ENCODE results near the gene NRXN3. TPM values are rescaled to one million over a fixed set of nuclear protein-coding genes. Genes with fewer than 3 reads are reported as not detected.

The NRXN3 gene
- total RNA-seq, 1 donor from 2014 or later, result 8.7 TPM

DNA sequence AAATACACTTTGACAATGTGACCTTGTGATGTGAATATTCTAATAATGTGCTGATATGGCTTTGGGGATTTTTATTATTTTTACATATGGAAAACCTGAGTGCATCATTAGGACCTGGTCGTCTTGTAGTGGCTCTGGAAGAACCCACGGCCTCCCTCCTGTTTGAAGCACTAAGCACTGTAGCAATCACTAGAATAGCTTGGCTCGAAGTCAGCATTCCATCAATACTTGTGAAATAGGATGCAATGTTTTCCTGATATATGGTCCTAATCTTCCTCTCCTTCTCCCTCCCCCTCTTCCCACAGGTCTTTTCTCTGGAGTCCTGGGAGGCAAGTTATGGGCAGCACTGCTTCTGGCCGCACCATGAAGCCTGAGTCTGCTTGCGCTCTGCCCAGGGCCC lies 71.9 kb downstream of the NRXN3 start:
- no peak for DNase-seq (ENCODE audit: low spot score)

DNA sequence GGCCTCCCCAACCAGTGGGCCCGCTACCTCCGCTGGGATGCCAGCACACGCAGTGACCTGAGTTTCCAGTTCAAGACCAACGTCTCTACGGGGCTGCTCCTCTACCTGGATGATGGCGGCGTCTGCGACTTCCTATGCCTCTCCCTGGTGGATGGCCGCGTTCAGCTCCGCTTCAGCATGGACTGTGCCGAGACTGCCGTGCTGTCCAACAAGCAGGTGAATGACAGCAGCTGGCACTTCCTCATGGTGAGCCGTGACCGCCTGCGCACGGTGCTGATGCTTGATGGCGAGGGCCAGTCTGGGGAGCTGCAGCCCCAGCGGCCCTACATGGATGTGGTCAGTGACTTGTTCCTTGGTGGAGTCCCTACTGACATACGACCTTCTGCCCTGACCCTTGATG lies 73.0 kb downstream of the NRXN3 start:
- no peak for DNase-seq (ENCODE audit: low spot score)

DNA sequence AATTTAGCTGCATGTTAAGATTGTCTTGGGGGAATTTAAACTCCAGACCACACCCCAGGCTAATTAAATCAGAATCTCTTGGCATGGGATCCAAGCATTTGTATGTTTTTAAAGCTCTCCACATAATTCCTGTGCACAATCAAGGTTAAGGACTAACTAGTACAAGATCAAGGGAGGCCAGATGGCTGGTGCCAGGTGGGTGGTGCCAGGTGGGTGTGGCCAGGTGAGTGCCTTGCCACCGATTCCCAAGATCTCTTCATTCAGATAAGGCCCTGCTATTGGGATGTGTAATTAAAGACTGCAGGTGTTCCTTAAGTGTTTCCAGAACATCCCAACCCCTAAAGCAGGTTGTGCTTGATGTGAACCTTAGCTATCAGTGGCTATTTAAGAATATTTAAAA lies 75.1 kb downstream of the NRXN3 start:
- no peak for DNase-seq (ENCODE audit: low spot score)

DNA sequence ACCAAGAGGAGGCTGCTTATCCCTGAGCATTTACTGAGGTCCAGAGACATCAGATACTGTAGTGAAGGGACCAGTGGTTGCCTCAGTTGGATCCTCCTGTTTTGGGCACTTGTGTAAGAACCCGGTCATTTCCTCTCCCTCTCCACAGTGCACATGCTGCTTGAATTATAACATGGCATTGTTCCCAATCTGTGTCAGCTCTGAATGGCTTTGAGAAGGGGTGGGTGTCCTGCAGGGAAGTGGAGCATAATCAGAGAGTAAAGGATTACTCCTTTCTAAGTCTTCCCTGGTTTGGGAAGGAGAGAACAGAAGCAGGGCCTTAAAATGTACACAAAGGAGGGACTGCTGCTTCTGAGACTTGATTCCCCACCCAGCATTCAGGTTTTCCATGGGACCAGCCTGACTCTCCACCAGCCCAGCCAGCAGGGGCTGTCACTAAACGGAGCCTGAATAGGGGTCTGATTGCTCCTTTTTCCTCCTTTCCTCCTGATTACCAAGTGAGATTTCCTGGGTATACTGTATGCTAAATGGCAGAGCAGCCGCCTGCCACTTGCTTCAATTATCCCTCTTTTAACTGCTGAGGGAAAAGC lies 78.4 kb downstream of the NRXN3 start:
- DNase-seq (ENCODE audit: low spot score), result no peak

DNA sequence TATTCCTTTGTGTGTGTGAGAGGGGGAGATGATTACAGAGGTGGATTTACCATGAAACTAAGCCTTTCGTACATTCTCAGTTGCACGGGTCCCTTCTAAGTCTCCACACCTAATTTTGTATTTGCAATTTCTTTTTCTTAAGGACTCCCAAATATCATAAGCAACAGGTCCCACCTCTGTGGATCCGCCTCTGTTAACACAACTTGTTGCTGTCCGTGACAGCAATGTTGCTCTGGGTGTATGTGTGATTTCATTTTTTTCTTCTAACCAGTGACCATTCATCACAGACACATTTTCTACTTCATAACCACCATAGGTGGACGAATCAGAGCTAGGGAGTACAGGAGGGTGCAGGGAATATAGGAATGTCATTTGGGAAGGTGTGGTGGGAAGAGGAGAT lies 81.1 kb downstream of the NRXN3 start:
- no peak for DNase-seq (ENCODE audit: low spot score)

DNA sequence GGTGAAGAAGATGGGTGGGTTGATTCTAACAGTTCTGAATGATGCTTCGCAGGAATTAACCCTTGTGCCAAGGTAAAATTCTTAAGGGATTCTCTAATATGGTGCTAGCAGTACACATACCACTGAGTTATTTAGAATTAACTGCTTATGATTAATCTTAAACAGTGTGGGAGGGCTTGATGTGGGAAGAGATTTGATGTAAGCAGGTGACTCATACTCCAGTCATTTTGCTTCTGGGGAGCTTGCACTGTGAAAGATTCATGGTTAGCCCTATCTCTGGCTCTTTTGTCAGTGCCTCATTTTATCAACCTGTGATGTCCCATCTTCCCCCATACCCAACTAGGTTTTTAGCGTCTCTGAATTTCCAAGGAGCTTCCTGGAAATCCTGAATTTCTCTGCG lies 83.8 kb downstream of the NRXN3 start:
- DNase-seq (ENCODE audit: low spot score), result no peak

DNA sequence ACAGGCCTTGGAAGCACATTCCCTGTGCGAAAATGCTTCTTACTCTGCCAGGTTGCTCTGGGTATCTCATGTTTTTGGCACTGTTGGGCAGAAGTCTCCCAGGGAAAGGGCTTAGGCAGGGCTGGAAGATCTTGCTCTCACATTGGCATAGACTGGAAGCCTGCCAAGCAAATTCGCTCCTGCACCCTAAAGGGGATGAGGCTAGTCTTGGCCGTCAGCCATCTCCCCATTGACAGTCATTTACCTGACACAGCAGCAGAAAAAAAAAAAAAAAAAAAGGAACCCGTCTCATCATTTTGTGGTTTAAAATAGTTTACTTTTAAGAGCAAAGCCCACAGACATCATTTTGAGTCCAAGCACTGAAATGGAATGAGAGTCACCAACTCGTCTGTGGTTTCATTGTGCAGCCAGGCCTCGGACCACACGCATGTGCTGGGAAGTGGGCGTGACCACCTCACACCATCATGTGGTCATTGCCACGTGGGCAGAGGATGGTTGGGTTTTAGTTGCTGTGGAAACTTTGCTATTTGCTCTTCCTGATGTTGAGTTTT lies 84.8 kb downstream of the NRXN3 start:
- no peak for DNase-seq (ENCODE audit: low spot score)

DNA sequence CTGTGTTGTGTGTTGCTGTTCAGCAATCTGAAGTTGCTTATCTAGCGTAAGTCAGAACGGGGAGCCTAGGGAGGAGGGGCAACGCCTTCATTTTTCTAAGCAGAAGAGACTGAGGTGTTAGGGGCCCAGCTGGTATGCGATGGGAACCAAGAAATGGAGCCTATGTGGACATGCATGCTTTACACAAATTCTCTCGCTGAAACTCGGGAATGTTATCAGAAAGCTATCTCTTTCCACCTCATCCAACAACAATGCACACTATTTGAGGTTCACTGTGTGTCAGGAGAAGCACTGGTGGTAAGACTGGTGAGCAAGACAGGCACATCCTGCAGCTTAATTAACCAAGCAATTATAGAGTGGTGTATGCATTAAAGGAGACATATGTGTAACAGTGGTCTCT lies 89.7 kb downstream of the NRXN3 start:
- DNase-seq (ENCODE audit: low spot score), result no peak

DNA sequence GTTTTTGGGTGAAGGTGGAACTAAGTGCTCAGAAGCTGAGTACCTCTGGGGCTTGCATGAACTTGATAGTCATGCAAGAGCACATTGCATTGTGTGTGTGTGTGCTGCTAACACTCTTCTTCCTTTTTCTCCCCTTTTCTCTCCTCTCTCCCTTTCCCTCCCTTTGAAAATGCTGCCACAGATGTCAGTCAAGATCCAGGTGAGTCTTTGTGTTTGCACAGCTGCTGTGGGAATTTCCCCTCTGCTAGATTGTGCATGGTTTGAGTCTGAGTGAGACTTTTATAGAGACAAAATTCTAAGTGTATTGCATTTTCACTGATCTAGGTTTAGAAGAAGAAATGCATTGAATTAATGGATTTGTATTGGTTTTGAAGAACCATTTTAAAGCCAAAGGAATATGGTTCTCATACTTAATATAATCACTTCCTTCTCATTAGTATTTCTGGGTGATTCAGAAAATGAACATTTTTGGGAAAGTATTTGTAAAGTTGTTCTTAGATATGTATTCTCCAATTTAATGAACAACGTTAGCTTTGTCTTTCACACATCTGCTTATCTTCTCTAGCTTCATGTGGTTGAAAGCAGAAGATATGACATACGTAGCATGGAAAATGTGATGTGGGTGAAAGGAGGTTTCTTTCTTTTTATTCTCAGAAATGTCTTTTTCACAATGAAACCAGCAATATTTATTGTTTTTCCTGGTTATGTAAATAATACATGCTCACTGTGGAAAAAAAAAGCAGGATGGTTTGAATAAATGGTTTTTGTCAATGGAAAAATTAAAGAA lies 108.5 kb downstream of the NRXN3 start:
- DNase-seq (ENCODE audit: low spot score), result no peak

DNA sequence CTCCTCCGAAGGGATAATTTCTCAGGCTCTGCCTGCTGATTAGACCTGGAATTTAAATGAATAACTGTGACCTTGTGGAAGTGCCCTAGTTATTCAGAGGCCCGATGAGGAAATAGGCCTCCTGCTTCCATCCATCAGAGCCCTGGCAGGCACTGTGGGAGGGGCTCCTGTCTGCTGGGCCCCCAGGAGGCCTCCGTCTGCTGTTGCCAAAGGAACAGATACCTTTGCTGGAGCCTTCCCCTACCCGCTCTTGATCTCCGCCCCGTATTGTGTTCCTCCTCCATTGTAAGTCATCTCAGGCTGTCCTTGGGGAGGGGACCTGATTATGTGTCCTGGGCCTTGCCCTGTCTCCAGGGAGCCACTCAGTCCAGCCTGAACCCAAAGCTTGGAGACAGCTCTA lies 112.3 kb downstream of the NRXN3 start:
- DNase-seq (ENCODE audit: low spot score), result no peak

DNA sequence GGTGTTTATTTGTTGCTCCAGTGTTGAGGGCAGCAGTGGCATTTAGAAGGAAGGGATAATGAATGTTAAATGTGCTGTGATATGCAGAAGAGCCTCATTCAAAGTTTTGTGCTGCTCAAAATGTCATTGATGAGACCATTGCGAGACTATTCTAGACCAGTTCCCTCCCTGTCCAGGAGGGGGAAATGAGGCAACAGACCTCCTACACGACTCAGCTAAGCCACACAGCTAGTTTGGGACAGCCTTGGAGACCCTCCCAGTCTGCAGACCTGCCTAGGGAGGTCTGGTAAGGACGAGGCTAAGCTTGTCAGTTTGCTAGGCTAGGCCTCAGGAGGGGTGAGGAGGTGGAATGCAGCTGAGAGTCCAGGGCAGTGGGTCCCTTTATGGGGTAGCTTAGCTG lies 116.0 kb downstream of the NRXN3 start:
- no peak for DNase-seq (ENCODE audit: low spot score)

DNA sequence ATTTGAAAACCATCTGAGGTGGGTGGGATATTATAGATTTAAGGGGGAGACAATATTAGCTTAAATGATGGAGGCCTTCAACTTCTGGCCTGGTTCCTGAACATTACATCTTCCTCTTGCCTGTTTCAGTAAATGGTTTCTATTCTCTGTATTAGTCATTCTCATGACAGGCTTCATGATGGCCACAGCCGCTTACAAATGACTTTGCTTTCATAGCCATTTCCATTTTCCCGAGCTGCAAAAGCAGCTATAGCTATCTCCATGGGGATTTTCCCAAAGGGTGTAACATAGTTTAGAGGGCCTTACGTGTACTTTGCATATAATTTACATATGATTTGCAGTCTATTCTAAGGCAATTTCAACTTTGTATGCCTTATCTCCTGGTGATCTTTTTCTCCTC lies 121.8 kb downstream of the NRXN3 start:
- no peak for DNase-seq (ENCODE audit: low spot score)

DNA sequence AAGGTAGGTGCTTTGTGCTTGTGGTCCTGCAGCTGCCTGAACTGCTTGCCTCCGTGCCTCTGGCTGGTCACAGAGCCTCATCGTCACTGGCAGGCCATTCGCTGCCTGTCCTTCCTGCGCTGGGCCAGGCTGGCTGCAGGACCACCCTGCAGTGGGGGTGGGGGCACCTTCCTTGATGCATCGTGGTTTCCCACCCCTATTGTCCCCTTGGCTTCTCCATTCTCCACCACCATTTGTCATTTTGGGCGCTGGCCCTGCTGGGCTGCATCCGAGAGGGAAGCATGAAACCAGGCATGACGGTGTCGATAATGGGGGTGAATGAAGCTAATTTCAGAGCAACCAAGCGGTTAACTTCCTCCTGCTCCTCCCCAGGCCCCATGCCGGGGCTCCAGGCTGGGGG lies 127.7 kb downstream of the NRXN3 start:
- DNase-seq (ENCODE audit: low spot score), result no peak

DNA sequence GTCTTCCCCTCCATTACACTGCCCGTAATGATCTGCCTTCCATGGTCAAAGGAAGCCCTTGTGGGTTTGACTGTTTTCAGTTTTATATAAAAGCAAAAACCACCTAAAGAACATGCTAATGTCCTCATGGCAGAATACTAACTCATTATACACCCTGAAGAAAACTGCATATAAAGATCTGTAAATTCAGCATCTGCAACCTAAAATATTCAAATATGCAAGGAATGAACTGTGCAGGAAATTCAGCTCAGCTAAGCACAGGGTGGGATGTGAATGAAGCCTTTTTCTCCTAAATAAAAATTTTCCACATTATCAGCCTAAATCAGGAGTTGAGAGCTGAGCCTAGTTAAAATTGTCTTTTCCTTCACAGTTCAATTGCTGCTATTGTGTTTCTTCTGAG lies 128.1 kb downstream of the NRXN3 start:
- DNase-seq (ENCODE audit: low spot score), result no peak

DNA sequence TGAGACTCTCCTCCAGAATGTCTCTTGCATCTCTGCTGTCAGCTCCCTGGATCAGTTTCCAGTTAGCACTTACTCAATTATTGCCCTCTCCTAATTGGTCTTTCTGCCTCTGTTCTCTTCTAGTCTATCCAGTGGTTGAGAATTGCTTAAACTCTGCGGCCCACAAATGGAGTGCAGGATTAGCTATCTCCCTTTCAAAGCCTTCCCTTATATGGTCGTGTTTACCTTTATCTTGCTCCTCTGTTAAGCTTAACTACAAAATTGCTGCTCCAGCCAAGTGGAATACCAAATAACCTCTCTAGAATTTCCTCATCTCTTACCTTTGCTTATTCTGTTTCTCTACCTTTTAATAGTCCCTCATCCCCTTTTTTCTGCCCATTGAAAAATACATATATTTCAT lies 132.7 kb downstream of the NRXN3 start:
- no peak for DNase-seq (ENCODE audit: low spot score)

DNA sequence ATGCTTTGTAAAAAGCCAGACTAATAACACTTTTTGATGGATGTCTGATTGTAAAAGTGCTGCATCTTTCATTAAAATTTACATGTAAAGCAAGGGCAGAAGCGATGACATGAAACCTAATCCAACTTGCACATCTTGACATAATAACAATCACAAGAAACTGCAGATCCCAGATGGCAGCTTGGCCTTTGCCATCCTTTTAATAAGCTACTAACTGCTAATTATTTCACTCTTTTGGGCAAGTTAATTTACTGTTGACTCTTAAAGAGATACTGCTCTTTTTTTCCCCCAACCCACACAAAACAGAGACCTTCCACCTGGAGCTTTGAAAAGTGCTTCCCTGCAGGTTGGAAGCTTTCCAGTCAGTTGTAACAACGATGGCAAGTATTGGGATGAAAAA lies 137.5 kb downstream of the NRXN3 start:
- DNase-seq (ENCODE audit: low spot score), result no peak

DNA sequence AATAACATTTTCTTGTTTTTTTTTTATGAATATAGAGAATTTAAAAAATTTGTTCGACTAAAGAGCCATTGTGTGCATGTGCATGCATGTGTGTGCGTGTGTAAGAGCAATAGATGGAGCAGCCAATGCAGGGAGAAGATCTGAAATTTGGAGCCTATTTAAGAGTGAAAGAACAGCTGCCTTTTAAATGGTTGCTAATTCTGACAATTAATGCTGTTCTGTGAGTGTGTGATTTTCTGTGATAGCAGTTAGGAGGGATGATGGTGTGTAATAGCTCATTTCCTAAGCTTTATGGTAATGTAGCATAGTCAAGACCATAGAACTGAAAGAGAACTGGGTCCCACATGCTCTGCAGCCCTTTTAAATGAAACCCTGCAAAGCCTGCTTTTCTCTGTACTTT lies 137.9 kb downstream of the NRXN3 start:
- DNase-seq (ENCODE audit: low spot score), result no peak

DNA sequence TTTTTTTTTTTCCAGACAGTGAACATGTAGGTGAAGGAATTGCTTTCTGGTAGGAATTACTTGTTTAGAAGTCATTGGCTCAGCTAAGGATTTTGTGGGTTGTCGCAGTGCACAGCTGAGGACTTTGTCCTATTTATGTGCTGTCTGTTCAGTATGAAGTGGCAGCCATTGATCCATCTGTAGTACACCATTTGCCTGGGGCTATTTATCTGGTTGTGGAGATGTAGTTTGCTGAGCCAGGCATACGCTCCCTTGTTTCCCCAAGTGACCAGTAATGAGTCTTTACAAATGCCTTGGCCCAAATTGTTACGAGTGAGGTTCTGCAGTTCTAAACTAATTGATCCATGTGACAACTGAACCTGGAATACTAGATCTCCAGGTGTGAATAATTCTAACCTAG lies 140.1 kb downstream of the NRXN3 start:
- DNase-seq (ENCODE audit: low spot score), result no peak

DNA sequence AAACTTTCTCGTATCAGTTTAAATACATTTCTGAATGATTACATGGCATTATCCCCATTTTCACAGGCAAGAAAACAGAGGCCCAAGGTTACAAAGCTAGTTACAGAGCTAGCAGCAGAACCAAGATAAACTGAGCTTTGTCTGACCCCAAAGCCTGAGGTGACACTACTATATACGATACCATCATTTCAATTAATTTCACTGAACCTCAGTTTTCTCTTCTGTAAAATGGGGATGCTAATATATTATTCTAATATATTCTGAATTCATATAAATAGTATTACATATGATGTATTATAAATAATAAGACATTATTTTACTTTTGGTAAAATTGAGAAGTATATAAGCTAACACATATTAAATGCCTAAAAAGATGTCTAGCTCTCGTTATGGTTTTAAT lies 143.3 kb downstream of the NRXN3 start:
- DNase-seq (ENCODE audit: low spot score), result no peak

DNA sequence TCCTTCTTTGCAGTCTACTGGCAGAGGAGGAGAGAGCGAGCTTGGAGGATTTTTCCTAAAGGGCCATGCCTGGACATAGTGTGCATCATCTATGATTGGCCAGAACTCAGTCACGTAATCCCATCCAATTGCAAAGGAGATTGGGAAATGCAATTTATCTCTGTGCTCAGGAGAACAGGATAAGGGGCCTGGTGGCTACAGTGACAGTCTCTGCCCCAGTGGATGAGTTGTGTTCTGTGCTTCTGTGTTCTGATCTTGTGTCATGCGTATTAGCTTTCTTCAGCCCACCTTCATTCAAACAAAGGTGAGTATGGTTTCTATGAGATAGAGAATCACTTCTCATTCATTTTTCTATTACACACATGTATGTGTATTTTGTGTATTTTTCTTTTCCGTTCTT lies 144.3 kb downstream of the NRXN3 start:
- DNase-seq (ENCODE audit: low spot score), result no peak

DNA sequence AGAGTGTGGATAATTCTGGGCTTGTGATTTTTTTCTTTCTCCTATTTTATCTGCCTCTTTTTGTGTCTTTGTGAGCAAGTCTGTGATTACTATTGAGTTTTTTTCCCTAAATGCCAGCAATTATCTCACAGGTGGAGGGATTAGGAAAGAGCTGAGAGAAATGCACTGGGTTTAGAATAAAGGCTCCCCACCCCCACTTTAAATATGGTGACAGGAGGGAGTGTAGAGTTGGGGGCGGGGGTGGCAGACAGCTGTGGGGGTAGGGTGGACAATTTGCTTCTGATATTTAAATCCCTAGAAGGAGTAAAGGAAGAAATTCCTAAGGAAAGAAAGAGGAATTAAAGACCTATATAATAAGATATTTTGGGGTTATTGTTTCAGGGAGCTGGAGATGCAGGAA lies 145.9 kb downstream of the NRXN3 start:
- DNase-seq (ENCODE audit: low spot score), result no peak

DNA sequence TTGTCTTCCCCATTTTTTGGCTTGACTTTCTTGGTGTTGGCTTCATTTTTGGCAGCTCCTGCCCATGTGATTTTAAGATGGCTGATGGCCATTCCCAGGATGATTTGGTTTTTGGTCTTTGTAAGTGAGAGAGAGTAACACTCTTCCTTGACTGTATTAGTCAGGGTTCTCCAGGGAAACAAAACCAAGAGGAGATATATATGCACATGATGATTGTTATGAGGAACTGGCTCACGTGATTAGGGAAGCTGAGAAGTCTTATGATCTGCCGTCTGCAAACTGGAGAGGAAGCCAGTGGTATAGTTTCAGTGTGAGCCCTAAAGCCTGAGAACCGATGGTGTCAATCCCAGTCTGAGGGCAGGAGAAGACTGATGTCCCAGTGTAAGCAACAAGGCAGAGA lies 146.6 kb downstream of the NRXN3 start:
- DNase-seq (ENCODE audit: low spot score), result no peak

DNA sequence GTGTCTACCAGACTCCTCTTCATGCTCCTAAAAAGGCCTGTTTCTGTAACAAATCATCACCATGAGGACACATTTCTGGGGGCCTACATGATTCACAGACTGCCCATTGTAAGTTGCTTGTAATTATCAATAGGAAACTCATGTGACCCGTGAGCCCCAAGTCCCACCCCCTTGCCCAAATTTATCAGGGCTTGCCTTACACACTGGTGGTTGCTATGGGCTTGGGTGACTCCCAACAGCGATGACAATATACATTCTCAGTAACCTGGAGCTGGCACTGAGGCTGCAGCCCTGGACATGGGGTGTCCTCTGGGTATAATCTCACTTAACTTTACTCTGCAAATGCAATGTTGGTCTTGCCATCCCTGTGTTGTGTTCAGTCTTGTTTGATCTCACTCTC lies 149.2 kb downstream of the NRXN3 start:
- DNase-seq (ENCODE audit: low spot score), result no peak
